GM13977 (cell line): ENCODE measurements around the gene AMPH.

Source experiments
- DNase-seq: peaks from one replicate; pipeline ENCODE4 v3.0.0; 2012; ENCODE audit warnings: low spot score
- in situ Hi-C: fragments of 300-500 bp; cut with MboI; formaldehyde crosslinking; loops from one replicate; pipeline ENCODE4 v1.12.0; 2022; ENCODE audit warnings: low sequenced_read_pairs, low pct_unique_long_range_greater_than_20kb, mixed read lengths, inconsistent platforms; ENCODE audit not compliant: unreplicated experiment
- TF ChIP-seq, protein P1 (sequence below): IDR thresholded peaks from 2 replicates; pipeline ENCODE4 v1.5.1; 2012; ENCODE audit warnings: mild to moderate bottlenecking, control low read depth; ENCODE audit not compliant: insufficient read depth; ENCODE audit errors: extremely low read depth, missing control alignments

The AMPH gene

DNA sequence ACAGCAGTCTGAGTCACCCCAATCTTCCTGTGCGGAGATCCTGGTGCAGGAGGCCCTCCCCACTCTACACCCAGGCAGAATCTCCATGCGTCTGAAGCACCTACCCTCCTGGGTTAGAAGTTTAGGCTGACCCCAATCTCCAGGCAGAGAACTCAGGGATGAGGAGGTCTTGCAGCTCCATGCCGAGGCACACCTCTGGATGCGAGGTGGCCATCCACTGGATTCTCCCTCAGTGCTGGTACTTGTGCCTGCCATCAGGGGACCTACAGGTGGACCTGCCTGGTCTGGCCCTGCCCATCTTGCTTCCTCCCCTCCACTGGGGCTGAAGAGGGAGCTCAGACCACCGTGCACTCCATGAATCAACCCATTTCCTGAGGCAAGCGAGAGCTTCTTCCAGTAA is 28.8 kb upstream of the AMPH start:
- TF ChIP-seq, protein P1, sequence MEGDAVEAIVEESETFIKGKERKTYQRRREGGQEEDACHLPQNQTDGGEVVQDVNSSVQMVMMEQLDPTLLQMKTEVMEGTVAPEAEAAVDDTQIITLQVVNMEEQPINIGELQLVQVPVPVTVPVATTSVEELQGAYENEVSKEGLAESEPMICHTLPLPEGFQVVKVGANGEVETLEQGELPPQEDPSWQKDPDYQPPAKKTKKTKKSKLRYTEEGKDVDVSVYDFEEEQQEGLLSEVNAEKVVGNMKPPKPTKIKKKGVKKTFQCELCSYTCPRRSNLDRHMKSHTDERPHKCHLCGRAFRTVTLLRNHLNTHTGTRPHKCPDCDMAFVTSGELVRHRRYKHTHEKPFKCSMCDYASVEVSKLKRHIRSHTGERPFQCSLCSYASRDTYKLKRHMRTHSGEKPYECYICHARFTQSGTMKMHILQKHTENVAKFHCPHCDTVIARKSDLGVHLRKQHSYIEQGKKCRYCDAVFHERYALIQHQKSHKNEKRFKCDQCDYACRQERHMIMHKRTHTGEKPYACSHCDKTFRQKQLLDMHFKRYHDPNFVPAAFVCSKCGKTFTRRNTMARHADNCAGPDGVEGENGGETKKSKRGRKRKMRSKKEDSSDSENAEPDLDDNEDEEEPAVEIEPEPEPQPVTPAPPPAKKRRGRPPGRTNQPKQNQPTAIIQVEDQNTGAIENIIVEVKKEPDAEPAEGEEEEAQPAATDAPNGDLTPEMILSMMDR, result no peak
- in situ Hi-C loops, result loop anchor here (10.0 kb wide), 1 partner anchor 245 kb away; no protein-coding TSS in a partner anchor
- no peak for DNase-seq

DNA sequence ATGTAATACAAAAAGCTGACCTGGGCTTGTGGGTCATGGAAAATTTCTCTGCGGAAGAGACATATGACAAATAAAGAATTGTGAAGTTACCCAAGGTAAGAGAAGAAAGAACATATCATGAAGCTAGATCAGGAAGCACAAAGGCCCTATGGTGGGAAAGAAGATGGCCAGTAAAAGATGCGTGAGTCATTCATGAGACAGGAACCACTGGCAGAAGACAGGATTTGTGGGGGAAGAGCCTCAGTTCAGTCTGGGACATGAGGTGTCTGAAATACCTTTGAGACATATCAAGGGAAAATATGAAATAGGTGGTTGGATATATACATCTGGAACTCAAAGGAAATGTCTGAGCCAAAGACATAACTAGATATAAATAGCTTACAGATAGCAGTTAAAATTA is 27.7 kb upstream of the AMPH start:
- in situ Hi-C loops, result no loop called here

DNA sequence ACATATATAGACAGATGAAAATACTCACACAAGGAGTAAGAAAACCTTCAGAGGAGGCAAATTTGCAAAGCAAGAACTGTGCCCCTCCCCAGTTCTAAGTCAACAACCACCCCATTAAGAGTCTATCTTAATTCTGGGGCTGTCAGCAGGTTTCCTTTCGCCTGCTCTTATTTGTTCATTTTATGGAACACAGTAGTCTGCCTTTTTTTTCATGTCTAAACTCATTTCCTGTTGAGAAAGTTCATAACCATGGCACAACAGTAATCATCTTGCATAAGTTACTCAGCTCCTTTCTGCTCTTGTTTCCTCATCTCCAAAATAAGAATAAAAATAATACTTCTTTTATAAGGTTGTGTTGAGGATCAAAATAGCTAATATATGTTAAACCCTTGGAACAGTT is 25.8 kb upstream of the AMPH start:
- in situ Hi-C loops, result no loop called here
- TF ChIP-seq, protein P1, result no peak
- DNase-seq, result no peak

More for the DNA sequence above, 27.7 kb upstream of the AMPH start:
- no peak for DNase-seq
- TF ChIP-seq, protein P1, result no peak

DNA sequence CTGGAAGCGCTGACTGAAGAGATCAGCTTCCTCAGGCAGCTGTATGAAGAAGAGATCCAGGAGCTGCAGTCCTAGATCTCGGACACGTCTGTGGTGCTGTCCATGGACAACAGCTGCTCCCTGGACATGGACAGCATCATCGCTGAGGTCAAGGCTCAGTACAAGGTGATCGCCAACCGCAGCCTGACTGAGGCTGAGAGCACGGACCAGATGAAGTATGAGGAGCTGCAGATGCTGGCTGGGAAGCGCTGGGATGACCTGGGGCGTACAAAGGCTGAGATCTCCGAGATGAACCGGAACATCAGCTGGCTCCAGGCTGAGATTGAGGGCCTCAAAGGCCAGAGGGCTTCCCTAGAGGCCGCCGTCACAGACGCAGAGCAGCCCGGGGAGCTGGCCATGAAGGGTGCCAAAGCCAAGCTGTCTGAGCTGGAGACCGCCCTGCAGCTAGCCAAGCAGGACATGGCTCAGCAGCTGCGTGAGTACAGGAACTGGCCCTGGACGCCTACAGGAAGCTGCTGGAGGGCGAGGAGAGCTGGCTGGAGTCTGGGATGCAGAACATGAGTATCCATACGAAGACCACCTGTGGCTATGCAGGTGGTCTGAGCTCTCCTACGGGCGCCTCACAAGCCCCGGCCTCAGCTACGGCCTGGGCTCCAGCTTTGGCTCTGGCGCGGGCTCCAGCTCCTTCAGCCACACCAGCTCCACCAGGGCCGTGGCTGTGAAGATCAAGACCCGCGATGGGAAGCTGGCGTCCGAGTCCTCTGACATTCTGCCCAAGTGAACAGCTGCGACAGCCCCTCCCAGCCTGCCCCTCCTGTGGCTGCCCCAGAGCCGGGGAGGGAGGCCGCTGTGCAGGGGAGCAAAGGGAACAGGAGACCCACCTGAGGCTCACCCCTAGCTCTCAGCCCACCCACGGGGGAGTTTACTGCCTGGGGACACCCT is 24.9 kb upstream of the AMPH start:
- no peak for DNase-seq
- in situ Hi-C loops, result no loop called here
- TF ChIP-seq, protein P1, result no peak

DNA sequence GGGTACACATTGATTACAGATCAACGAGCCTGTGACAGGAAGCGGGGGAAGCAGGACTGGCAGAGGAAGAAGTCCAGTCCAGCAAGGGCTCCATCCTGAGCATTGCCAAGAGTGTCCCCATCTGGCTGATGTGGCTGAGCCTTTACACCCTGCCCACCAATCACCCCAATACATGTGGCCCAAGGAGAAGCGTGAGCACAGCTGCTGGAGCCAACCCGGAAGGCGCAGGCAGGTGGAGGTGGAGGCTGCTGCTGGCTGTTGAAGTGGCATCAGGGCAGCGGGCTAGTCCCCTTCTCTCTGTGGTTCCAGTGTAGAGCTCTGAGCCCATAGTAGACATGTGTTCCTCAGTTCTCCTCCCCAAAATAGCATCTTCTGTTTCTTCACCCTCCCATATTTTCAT is 6.8 kb upstream of the AMPH start:
- TF ChIP-seq, protein P1, result no peak
- in situ Hi-C loops, result no loop called here
- DNase-seq, result no peak

DNA sequence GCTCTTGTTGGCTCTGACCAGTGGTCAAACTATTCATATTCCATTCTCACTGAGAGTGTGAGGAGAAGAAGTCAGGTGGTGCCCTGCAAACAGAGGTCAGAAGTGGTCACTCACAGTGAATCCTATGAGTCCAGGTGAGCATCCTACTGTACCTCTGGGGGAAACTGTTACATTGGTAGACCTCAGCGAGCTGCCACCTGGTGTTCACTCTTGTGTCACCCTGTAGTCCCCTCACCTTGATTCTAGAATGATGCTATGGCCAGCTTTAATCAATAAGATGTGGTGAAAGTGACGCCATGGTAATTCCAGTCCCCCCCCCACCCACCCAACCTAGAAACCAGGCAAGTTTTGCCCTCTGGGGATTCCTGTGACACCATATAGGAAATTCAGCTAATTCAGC is 1.2 kb upstream of the AMPH start:
- TF ChIP-seq, protein P1, result no peak
- in situ Hi-C loops, result no loop called here
- DNase-seq, result no peak
